Measurements from ENCODE around the gene MYL9. TPM values are rescaled to one million over a fixed set of nuclear protein-coding genes. Genes with fewer than 3 reads are reported as not detected.

The MYL9 gene
- total RNA-seq, 1 experiment from 2014 or later: 0.49 TPM

- Histone ChIP-seq H3K9me3 (replicated peaks) (no peaks in the 10 kb centered on the region), H3K27ac (no peak overlapping the region)
- peak in 1 of 2 experiments; percentile 32 for DNase-seq
Observed at GRCh38 chr20:36538026-36538722, 3.1 kb upstream of the MYL9 start.

DNA sequence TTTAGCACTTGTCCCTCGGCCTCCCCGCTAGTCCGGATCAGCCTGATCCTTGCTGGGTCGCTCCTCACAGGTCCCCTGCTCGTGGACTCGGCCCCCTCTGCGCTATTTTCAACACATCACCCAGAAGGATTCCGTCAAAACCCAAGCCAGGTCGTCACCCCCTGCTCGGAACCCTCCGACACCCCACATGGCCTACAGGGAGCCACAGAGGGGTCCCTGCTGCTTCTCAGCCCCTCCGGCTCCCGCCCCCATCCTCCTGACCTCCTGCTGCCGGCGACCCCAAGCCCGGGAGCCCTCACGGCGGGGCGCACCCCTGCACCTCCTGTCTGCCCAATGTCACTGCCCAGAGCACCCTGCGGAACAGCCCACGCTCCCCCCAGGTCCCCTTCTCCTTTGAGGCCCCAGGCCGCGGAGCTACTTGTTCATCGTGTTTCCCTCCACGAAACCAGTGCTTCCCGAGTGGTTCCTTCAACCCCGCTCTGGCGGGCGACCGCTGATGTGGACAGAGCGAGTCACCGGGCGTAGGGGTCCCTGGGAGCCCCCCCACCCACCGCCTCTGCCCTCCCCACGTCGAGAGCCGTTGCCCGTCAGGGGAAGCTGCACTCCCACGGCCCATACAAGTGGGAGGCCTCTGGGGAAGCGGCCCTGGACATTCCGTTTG, 638 bp upstream of the MYL9 start:
- Histone ChIP-seq H3K27me3 (peaks cover 3% of the 10 kb centered on the region; the same call in 1 of the 2 replicates), H3K4me1 (peaks cover 16% of the 10 kb centered on the region), H3K4me3 (peak overlapping the region; percentile 36), H3K27ac (no peak overlapping the region), H3K36me3 (no peaks in the 10 kb centered on the region), H3K9me3 (replicated peaks) (no peaks in the 10 kb centered on the region)
- no peak for DNase-seq

More at GRCh38 chr20:36538026-36538722, 3.1 kb upstream of the MYL9 start:
- Histone ChIP-seq H3K36me3 (no peaks in the 10 kb centered on the region), H3K4me3 (no peak overlapping the region), H3K4me1 (peaks cover 5% of the 10 kb centered on the region; the same call in 1 of the 2 replicates), H3K27me3 (peaks cover 3% of the 10 kb centered on the region; the same call in 1 of the 2 replicates)

DNA sequence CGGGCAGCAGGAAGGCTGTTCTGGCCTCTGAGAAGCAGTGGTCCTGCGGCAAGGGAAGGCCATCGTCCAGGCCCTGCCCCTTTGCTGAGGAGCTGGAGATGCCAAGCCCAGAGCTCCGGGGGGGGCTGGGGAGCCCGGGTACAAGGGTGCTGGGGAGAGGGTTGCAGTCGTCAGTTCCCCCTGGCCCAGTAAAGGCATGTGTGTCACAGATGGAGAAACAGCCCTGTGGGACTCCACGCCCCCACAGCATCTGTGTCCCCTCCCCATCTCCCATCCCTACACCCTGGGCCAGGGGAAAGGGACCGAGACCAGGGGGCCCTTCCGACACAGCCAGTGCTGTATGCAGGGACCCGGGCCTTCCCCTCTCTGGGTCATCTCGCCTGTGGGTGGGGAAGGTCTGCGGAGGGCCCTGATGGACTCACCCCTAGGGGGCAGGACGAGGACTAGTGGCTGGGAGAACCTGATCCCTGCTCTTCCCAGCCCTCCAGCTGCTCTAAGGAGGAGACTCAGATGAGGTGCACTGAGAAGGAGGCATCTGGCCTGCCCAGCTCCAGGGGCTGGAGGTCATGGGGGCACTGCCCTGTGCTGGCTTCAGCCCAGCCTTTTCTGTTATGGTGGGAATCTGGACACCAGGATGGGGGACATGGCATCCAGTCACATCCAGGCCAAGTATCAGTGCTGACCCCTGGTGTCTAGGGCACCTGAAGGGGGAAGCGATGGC, 609 bp downstream of the MYL9 start:
- peak overlapping the region; percentile 36 for H3K4me3 ChIP-seq
- peaks cover 3% of the 10 kb centered on the region; the same call in 1 of the 2 replicates for H3K27me3 ChIP-seq
- DNase-seq: peak; percentile 60 to 72
- no peak overlapping the region for H3K27ac ChIP-seq
- no peaks in the 10 kb centered on the region for H3K36me3 ChIP-seq
- peaks cover 16% of the 10 kb centered on the region for H3K4me1 ChIP-seq
- H3K9me3 ChIP-seq (replicated peaks): no peaks in the 10 kb centered on the region

GRCh38 chr20:36542516-36543183, 1.3 kb downstream of the MYL9 start:
- H3K4me1 ChIP-seq: peaks cover 16% of the 10 kb centered on the region
- H3K27ac ChIP-seq: no peak overlapping the region
- H3K27me3 ChIP-seq: no peaks in the 10 kb centered on the region; the same call in 1 of the 2 replicates
- H3K36me3 ChIP-seq: no peaks in the 10 kb centered on the region
- no peak for DNase-seq
- H3K4me3 ChIP-seq: no peak overlapping the region
- H3K9me3 ChIP-seq (replicated peaks): no peaks in the 10 kb centered on the region

- Histone ChIP-seq H3K27ac (no peak overlapping the region), H3K9me3 (replicated peaks) (no peaks in the 10 kb centered on the region), H3K4me1 (peaks cover 16% of the 10 kb centered on the region), H3K4me3 (no peak overlapping the region), H3K36me3 (no peaks in the 10 kb centered on the region), H3K27me3 (no peaks in the 10 kb centered on the region; the same call in 1 of the 2 replicates)
- DNase-seq: peak; percentile 50 to 60
Observed at GRCh38 chr20:36543184-36544133, 2.1 kb downstream of the MYL9 start.

DNA sequence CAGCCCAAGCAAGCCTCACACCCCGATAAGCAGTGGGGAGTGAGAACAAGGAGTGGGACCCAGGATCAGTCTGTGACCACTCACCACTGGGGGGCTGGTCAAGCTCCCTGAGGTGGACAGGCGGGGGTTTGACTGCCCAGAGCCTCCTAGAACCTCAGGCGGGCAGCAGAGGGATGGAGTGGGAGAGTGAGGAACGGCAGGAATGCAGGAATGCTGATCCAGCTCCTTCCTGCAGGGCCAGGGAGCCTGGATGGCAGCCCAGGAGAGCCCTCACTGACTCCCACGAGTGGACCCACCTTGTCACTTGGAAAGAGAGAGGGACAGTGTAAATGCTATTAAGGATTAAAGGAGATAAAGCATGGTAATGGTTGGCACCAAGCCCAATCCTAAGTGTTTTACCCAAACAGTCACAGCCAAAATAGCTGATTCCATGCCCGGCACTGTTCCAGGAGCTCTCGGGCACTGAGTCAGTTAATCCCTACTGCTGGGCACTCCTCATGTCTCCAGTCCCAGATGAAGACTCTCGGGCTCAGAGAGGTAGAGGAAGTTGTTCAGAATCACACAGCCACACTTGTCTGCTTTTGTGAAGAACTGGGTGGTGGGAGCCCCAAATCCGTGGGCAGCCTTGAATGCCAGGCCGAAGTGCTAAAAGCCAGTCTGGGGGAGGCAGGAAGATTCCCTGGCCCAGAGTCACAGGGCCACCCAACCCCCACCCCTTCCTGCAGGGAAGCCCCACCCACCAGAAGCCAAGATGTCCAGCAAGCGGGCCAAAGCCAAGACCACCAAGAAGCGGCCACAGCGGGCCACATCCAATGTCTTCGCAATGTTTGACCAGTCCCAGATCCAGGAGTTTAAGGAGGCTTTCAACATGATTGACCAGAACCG, 3.1 kb downstream of the MYL9 start:
- Histone ChIP-seq H3K27me3 (no peaks in the 10 kb centered on the region; the same call in 1 of the 2 replicates), H3K9me3 (replicated peaks) (no peaks in the 10 kb centered on the region), H3K4me3 (no peak overlapping the region), H3K4me1 (peaks cover 16% of the 10 kb centered on the region), H3K36me3 (no peaks in the 10 kb centered on the region), H3K27ac (no peak overlapping the region)
- DNase-seq: peak; percentile 46 to 60

- Histone ChIP-seq H3K9me3 (replicated peaks) (no peaks in the 10 kb centered on the region), H3K27ac (no peak overlapping the region), H3K4me3 (no peak overlapping the region), H3K4me1 (peaks cover 16% of the 10 kb centered on the region), H3K27me3 (no peaks in the 10 kb centered on the region), H3K36me3 (no peaks in the 10 kb centered on the region)
- DNase-seq: no peak
Observed at GRCh38 chr20:36546111-36546736, 4.9 kb downstream of the MYL9 start.

GRCh38 chr20:36547186-36548005, 6.1 kb downstream of the MYL9 start:
- no peaks in the 10 kb centered on the region for H3K27me3 ChIP-seq
- DNase-seq: no peak
- no peak overlapping the region for H3K4me3 ChIP-seq
- H3K4me1 ChIP-seq: peaks cover 16% of the 10 kb centered on the region
- H3K36me3 ChIP-seq: no peaks in the 10 kb centered on the region
- no peak overlapping the region for H3K27ac ChIP-seq
- no peaks in the 10 kb centered on the region for H3K9me3 ChIP-seq (replicated peaks)

DNA sequence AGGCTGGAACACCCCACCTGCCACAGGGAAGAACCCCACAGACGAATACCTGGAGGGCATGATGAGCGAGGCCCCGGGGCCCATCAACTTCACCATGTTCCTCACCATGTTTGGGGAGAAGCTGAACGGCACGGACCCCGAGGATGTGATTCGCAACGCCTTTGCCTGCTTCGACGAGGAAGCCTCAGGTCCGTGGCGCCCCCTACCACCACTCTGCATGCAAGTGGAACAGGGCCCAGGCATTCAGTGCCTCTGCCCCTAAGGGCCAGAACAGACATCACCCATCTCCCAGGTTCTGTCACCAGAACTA, 6.6 kb downstream of the MYL9 start:
- H3K4me3 ChIP-seq: no peak overlapping the region
- H3K27me3 ChIP-seq: no peaks in the 10 kb centered on the region
- no peaks in the 10 kb centered on the region for H3K9me3 ChIP-seq (replicated peaks)
- peak; percentile 40 to 41 for DNase-seq
- H3K36me3 ChIP-seq: no peaks in the 10 kb centered on the region
- no peak overlapping the region for H3K27ac ChIP-seq
- peaks cover 12% of the 10 kb centered on the region for H3K4me1 ChIP-seq

GRCh38 chr20:36548704-36549627, 7.6 kb downstream of the MYL9 start:
- peaks cover 4% of the 10 kb centered on the region; the same call in 1 of the 2 replicates for H3K4me1 ChIP-seq
- no peak overlapping the region for H3K27ac ChIP-seq
- H3K27me3 ChIP-seq: no peaks in the 10 kb centered on the region
- no peak overlapping the region for H3K4me3 ChIP-seq
- no peaks in the 10 kb centered on the region for H3K36me3 ChIP-seq
- H3K9me3 ChIP-seq (replicated peaks): no peaks in the 10 kb centered on the region
- DNase-seq: no peak

DNA sequence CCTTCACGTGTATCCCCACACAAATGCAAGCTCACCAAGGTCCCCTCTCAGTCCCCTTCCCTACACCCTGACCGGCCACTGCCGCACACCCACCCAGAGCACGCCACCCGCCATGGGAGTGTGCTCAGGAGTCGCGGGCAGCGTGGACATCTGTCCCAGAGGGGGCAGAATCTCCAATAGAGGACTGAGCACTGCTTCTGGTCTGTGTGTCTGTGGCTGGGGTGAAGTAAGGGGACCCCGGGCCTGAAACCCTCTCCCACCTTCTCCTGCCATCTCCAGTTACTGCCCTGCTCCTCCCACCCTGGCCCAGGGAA, 8.3 kb downstream of the MYL9 start:
- Histone ChIP-seq H3K27me3 (no peaks in the 10 kb centered on the region), H3K9me3 (replicated peaks) (no peaks in the 10 kb centered on the region), H3K36me3 (no peaks in the 10 kb centered on the region), H3K4me1 (no peaks in the 10 kb centered on the region), H3K4me3 (no peak overlapping the region), H3K27ac (no peak overlapping the region)
- DNase-seq: no peak

All from SJCRH30 (cell line).